Activated CD4-positive, alpha-beta T cell treated with anti-CD3 and anti-CD28 coated beads, Interleukin-2, amount 50 U/mL, for 24 hours (primary cell): Measurements from ENCODE around the gene MAGEA8.
"Not testable (repeated sequence)": the region's sequence is repeated elsewhere in the genome, so short reads cannot be mapped to it uniquely, and the experiment has no call there.

Experiments
- DNase-seq, 2 donors: peaks; one replicate each; pipeline ENCODE4 v3.0.0-alpha.2; 2020; ENCODE audit warnings: low read depth in 1 of 2, low spot score in 1 of 2

MAGEA8 gene

DNA sequence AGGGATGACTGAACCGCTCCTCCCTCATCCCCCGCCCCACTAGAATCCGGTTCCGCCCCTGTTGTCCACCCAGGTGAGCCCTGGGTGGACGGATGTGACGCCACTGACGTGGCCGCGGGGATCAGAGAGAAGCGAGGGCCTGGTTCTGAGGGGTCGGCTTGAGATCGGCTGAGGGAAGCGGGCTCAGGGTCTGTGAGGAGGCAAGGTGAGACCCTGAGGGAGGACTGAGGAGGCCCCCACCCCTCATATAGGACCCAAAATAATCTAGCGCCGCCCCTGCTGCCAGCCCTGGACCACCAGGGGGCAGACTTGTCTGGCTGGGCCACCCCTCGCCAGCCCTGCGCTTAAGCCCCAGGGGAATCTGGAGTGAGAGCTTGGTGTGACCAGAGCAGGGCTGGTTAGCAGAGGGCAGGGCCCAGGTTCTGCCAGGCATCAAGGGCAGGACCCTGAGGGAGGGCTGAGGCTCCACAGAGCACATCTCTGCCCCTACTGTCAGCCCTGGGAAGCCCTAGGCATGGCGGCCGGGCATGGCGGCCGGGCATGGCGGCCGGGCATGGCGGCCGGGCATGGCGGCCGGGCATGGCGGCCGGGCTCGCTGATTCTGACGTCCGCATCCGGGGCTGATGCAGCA lies at the start of gene MAGEA8:
TSS of gene MAGEA8 (plus strand) at position 103 of the 631 bp plus-strand sequence. CDS start 3,090 bp downstream, outside the sequence.
- DNase-seq, result no peak

DNA sequence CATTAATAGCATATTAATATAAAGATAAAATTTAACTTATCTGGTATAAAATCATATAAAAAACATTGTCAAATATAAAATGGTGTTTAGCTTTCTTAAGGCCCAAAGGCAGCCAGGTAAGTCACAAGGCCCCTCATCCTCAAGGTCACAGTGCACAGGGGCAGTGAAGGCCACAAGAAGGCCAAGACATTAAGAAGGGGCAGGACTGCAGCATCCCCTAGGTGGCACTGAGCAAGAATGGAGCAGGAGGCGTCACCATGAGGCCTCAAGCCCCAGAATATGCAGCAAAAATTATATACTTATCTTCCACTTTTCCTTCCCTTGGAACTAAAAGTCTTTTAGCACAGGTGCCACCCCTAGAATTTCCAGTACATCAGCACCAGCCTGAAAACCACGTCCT lies 49.5 kb upstream of the MAGEA8 start:
- no peak for DNase-seq

DNA sequence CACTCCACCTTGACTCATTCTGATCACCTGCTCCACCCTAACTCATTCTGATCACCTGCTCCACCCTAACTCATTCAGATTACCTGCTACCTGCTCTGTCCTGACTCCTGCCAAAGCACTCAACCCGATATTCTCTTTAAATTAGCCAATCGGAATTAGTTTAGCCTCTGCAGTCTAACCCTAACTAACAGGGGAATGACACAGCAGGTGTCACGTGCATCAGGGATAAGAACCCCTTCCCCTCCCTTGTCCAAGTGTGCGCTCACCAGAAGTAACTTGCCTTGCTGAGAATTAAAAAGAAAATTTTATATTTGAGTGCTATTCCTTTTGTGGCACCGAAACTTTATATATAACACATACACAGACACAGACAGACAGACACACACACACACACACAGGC lies 44.3 kb upstream of the MAGEA8 start:
- DNase-seq, result not testable (repeated sequence)

- no peak for DNase-seq
Observed at GRCh38 chrX:149837167-149837566, 43.8 kb upstream of the MAGEA8 start.

GRCh38 chrX:149837639-149838038 lies 43.3 kb upstream of the MAGEA8 start:
- no peak for DNase-seq

- DNase-seq, result no peak
Observed at GRCh38 chrX:149841929-149842328, 39.1 kb upstream of the MAGEA8 start.

DNA sequence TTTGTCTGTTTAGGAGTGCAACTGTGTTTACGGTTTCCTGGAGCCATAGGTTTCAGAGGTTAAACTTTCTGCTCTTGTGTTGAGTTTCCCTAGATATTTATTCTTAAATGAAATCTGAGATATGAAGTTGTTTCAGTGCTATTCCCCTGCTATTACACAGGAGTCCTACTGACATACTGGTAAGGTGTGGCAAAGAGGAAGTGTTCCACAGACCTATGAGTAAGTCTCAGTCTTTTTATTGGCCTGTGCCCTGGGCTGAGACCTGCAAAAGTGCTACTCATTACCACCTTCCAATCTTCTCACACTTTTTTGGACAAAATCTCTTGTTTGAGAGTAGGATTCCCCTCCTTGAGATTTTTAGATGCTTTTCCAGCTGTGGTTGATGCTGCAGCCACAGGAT lies 35.6 kb upstream of the MAGEA8 start:
- no peak for DNase-seq

DNA sequence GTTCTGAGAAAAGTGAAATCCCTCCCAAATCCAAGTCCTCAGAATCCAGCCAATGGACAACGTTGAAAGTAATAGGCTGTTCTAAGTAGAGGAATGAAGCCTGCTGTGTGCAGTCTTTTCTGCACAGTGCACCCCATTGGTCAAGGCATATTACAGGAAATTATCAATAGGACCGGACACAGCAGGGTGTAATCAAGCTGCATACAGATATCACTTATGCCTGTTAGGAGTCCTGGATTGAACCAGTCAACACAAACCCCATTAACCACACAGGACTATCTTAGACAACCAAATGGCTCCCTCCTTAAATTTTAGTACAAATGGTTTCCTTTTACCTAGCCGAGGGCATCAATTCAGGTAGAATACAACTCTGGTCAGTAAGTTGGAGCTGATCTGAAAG lies 34.2 kb upstream of the MAGEA8 start:
- DNase-seq, result no peak

- no peak for DNase-seq
Observed at GRCh38 chrX:149848855-149849254, 32.1 kb upstream of the MAGEA8 start.

DNA sequence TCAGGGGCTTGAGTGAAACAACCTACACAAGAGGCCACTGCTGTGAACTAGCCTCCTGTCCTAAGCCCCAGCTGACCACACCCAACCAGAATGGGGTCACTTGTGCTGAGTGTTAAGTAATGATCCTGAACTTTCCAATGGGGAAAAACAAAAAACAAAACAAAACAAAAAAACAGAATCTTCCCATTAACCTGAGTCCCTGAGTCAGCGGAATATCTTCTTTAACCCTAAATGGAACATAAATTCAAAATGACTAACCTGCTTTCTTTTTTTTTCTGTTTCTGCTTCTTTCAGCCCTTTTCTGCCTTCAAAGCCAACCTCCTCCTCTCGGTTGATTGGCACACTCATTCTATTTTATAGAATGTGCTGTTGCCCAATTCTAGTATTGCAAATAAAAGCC lies 31.2 kb upstream of the MAGEA8 start:
- no peak for DNase-seq

GRCh38 chrX:149851864-149852263 lies 29.1 kb upstream of the MAGEA8 start:
- DNase-seq, result no peak

DNA sequence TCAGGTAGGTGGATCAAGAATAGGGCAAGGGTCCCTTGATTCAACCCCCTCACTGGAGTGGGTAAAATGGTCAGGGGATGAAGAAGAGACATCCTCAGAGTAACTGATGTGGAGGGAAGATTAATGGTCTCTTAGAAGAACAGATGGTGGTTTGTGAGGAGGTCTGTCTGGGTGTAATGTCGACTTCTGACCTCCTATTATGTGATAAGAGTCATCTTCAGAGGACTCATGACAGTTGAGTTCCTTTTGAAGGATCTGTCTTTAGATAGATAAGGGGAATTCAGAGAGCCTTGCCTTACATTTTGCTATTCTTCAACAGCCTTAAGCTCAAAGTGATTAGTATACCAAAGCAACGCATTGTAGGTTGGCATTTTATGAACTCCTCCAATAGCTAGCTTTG lies 27.1 kb upstream of the MAGEA8 start:
- DNase-seq, result no peak

GRCh38 chrX:149858592-149858991 lies 22.4 kb upstream of the MAGEA8 start:
- DNase-seq, result no peak

DNA sequence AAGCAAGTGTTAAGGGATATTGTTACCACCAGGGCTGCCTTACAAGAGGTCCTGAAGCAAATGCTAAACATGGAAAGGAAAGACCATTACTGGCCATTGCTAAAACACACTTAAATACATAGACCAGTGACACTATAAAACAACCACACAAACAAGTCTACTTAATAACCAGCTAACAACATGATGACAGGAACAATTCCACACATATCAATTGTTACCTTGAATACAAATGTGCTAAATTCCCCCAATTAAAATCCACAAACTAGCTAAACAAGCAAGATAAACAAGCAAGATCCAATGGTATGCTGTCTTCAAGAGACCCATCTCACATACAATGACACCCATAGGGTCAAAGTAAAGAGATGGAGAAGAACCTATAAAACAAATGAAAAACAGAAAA lies 20.5 kb upstream of the MAGEA8 start:
- DNase-seq, result no peak

DNA sequence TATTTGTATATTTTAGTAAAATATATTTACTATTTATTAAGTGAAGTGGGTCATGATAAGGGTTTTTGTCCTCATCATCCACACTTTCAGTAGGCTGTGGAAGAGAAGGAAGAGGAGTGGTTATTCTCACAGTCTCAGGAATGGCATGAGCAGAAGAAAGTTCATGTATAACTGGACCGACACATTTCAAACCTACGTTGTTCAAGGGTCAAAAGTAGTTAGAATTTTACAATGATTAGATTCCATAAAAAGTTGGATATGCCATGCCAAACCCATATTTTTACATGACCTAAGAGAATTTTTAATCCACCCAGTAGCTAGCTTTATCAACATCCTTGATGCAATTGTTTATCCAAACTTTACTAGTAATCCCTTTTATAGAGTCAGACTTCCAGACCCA lies 15.6 kb upstream of the MAGEA8 start:
- no peak for DNase-seq

GRCh38 chrX:149867488-149867887 lies 13.5 kb upstream of the MAGEA8 start:
- no peak for DNase-seq

GRCh38 chrX:149870840-149871239 lies 10.1 kb upstream of the MAGEA8 start:
- no peak for DNase-seq

- DNase-seq, result no peak
Observed at GRCh38 chrX:149871433-149871832, 9.6 kb upstream of the MAGEA8 start.

DNA sequence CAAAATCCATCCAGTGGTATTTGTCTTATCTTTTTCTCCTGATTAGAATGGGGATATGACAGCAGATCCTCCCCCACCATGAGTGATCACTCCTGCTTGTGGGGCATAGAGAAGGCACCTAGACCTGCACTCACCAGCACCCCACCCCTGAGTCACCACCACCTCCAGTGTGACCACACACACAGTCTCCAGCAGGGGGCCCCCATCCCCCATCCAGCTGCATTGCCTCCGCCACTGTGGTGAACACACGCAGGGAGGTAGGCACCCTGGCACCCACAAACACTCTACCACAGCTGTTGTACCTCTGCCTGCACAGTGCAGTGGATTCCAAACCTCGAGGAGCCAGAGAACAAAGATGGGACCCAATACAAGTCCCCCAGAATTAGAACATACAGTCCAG lies 9.0 kb upstream of the MAGEA8 start:
- peak in 1 of 2 donors; percentile 31 for DNase-seq

- DNase-seq, result no peak
Observed at GRCh38 chrX:149877157-149877556, 3.8 kb upstream of the MAGEA8 start.

DNA sequence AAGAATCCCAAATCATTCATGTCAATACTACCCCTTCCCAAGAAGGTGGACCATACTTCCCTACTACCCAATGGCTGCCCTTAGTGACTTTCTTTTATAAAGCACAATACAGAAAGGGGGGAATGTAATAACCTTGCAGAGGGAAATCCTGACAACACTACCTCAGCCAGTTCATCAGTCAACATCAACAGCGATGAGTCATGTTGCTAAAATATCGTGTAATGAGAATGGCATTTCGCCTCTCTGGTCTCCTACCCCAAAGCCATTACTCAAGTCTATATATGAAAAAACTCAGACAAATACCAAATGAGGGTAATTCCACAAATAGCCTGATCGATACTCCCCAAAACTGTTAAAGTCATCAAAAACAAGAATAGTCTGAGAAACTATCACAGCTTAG lies 3.3 kb upstream of the MAGEA8 start:
- no peak for DNase-seq

GRCh38 chrX:149890828-149891227 lies 9.8 kb downstream of the MAGEA8 start:
- DNase-seq, result not testable (repeated sequence)

DNA sequence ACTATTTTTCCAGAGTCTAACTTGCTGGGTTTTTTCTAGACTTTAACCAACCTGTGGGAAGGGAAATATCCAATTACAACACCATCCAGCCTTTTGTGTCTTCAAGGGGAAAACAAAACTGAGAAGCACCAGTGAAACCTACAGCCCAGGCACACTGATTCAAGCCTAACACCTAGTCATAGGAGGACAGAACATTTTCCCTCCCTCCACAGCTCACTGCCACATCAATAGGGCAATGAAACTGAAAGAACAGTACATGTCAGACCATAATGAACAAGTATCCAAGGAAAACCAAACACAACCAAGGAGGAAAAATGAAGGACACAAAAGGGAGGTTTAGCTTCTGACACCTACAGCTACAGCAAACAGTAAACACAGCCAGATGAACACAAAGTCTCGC lies 17.6 kb downstream of the MAGEA8 start:
- DNase-seq, result no peak
